ENCODE data around the gene SETD4.

- TF ChIP-seq EZH2phosphoT487 (IDR thresholded peaks at IDR 0.05; ENCODE audit: borderline replicate concordance, low read length) (no peak), CTCF (conservative IDR thresholded peaks at IDR 0.05; ENCODE audit: low read depth, low read length) (no peak), EZH2 (IDR thresholded peaks at IDR 0.05; ENCODE audit: low read length, unreplicated experiment) (no peak)
Observed at GRCh38 chr21:36079010-36079649, 18.8 kb upstream of the SETD4 start.
